ENCODE measurements around the gene NT5C1A. TPM values are rescaled to one million over a fixed set of nuclear protein-coding genes. Genes with fewer than 3 reads are reported as not detected.

Gene NT5C1A
- total RNA-seq: 0.94 TPM

DNA sequence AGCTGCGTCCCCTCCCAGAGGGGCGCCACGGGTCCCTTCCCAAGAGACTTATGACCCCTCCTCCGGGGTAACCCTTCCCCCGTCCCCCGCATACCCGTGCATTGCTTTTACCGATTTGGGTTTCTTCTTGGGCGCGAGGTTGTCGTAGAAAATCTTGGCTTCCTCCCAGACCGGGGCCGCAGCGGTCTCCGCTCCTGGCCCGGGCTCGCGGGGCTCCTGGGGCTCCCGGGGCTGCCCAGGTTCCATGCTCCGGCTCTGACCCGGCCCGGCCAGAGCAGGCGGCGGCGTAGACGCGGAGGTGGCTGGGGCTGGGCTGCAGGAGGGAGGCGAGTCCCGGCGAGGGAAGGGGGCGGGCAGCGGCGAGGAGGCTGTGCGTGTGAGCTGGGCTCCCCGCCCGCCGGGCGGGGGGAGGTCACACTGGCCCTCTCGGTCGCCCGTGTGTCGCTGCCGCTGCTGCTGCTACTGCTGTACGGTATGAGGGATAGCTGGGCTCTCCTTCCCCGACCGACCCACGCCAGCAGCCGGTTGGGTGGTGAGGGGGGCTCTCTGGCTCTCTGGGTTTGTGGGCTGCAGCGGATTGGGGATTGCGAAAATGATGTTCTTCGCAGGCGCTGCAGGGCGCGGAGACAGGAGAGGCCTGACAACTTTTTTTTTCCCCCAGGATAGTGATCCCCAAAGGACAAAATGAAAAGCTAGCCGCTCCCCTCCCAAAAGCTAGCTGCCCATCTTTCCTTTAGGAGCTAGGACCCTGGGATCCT lies at the start of gene NT5C1A:
NT5C1A (minus strand) TSS at position 315 of the 758 bp plus-strand sequence; CDS start at position 246, 69 bp downstream.
- DNase-seq: no peak

DNA sequence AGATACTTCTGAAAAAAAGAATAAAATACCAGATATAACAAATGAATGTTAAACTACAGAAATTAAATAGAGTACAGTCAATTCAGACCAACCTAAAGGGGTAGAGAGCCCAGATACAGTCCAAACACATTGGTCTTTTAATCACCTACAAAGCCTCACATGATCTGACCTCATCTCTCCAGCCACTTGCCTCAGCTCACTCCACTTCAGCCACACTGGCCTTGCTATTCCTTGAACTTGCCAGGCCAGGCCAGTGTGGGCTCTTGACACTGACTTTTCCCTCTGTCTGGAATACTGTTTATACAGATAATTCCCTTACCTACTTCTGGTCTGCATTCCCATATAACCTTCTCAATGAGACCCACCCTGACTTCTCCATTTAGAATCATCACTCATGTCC lies 49.8 kb upstream of the NT5C1A start:
- no peak for DNase-seq

DNA sequence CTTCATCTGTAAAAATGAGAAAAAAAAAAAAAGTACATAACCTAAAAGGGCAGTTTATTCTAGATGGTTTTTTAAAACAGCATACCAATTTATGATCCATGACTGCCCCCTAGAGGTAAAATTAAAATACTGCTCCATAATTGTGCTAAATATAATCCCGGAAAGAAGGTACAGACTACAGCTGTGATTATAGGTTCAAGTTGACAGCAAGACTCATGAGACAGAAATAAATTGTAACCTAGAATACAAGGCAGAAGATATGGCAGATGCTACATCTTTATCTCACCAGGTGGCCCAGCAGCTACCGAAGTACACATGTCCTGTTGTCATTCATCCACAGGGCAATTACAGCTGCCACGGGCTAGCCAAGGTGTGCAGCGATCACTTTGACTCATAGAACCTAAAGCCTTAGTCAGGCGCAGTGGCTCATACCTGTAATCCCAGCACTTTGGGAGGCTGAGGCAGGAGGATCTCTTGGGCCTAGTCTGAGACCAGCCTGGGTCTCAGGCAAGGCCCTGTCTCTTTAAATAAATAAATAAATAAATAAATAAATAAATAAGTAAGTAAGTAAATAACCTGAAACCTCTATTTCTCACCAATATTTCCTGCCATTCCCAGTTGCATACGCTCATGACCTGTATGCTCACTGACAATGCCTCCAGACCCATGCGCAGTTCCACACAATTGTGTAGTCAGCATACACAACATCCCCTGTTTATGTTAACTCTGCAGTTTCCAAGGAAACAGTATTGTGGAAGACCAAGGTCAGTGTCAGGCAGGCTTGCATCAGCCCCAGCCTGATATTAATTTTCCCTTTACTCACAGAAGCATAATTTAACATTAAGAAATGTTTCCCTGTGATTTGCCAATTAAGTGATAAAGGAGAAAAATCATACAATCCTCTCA lies 48.4 kb upstream of the NT5C1A start:
- DNase-seq: no peak

DNA sequence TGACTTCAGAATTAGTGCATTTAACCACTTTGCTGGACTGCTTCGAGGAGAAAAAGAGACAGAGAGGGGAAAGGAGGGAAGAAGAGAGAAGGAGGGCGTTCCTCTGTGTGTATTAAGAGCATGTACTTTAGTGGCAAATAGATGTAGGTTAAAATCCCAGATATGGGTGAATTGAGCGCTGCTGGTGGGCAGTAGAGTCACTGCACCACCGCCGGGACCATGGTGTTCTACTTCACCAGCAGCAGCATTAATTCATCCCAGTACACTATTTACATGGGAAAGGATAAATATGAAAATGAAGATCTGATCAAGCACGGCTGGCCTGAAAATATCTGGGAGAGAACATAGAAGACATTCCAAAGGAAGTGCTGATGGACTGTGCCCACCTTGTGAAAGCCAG lies 45.9 kb upstream of the NT5C1A start:
- DNase-seq: no peak

DNA sequence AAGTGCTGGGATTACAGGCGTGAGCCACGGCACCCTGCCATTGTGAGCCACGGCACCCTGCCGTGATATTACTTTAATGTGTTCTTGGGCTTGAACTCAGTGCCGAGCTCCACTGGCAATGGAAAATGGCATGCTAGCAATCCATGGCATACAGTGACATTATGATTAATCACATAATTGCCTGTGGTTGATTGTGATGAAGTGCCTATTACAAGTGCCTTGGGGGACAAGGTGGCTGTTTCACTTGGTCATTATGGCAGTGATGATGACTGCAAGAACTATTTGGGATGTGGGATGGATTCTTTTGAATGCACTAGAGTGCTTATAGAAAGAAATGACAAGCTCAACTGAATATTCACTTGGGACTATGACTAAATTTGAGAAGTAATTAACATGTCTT lies 41.6 kb upstream of the NT5C1A start:
- DNase-seq: no peak

DNA sequence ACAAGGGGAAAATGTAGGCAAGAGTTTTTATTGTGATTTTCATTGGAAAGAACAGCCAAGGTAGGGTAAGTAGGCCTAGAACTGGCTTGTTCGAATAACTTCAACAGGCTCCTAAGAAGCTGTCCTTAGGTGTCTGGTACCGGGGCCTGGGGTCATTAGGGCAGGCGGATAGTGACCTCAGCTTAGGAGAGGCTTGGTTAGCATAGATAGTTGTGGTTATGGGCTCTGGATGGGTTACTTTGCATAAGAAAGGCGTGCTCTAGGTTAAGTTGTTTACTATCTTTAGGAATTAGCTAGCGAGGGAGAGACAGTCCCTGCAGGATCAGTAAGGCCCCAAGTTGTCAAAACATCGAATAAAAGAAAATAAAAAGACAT lies 40.0 kb upstream of the NT5C1A start:
- no peak for DNase-seq

DNA sequence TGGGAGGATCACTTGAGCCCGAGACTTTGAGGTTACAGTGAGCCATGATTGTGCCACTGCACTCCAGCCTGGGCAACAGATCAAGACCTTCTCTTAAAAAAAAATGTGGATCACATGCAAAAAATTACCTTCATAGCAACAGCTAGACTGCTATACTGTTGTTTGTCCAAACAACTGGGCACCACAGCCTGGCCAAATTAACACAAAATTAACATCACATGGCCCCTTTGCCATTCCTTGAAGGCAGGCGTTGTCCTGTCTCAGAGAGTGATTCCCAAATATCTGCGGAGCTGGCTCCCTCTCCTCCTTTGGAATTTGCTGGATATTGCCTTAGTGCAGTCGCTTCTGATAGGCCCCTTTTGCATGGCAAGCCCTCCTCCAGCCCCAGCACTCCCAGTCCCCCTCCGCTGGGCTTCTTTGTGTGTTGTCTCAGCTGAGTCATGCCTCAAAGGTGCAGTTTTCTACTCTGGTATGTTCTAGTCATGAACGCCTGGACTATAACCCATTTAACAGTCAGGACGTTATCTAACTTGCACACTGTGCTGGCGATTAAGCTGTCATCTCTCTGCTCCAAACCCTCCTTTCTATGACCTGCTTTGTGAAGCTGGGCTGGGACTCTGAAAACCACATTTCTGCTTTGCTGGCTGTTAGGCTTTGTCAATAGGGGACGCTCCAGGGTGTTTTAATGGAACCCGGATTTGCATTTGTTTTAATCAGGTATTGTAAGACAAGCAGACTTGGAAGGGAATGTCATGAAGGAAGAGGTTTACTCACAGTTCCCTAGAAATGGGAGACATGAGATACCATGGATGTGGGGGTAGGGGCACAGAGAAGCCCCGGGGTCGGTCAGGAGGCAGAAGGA lies 39.4 kb upstream of the NT5C1A start:
- no peak for DNase-seq

DNA sequence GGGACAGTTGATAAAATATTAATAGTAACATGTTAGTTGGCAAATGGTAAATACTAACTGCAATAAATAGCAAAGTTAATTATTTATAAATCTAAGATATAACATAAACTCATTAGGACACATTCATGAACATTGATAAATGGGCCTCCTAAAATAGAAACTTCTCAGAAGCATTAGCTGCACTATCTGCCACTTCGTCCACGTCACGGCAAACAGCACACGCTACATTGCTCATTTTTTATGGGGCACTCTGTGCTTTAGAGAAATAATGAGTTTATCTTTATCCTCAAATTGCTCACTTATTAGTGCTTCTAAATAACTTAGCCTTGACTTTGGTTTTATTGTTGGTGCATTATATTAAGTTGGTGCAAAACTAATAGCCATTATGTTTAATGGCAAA lies 35.6 kb upstream of the NT5C1A start:
- no peak for DNase-seq

DNA sequence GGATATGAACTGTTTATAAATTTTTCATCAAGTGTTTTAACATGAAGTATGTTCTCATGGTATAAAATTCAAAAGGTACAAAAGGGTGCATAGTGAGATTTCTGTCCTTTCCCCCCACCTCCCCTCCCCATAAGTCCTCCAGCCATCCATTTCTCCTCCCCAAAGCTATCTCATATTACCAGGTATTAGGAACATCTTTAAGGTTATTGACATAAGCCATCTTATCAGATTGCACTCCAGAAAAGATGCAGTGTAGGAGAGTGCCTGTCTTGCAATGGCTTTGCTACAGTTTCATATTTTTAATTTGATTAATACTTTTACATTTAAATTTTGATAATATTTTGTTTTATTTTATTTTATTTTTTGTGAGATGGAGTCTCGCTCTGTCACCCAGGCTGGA lies 32.9 kb upstream of the NT5C1A start:
- DNase-seq: no peak

DNA sequence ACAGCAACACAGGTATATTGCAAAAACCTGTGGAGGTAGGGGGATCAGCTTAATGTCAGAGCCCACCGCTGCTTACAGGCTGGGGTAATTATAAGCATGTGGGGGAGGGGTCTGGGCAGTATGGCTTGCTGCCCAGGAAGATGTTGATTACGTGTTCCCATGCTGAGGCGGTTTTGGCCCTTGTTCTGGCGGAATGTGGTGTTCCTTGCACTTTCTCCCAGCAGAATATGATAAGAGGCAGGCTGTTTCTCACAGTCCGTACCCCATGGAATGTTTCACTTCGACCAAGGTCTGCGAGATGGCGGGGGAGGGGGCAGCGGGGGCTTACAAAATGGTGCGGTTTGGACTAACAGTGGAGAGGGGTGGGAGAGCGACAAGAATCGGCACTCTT lies 29.1 kb upstream of the NT5C1A start:
- peak; percentile 30 for DNase-seq

DNA sequence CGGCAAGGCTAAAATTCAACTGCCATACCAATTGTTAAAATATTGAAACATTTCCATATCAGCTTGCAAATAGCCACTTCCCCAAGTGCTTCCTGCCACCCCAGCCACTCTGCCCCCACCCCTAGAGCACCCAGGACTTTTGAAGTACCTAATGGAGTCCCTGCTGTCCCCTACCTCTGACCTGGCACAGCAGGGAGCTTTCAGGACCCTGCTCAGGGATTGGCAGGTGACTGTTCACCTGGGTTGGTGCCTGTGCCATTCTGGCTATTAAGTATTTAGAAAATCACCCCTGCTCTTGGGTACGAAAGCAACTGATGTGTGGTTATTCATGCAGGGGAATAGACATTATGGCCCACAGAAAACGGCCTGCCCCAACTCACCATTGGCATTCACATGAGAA lies 28.4 kb upstream of the NT5C1A start:
- no peak for DNase-seq

DNA sequence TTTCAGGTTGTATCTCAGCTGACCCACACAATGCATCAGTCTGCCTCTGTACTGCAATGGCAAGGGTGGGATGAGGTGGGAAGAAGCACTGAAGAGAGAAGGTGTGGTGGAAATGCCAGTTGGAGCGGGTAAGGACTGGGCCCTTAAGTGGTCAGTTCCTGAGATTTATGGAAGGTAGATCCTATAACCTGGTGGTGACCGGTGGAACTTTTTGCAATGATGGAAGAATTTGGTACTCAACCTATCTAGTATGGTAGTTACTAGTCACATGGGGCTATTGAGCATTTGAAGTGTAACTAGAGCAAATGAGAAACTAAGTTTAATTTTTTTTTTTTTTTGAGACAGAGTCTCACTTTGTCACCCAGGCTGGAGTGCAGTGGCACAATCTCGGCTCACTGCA lies 27.5 kb upstream of the NT5C1A start:
- no peak for DNase-seq

DNA sequence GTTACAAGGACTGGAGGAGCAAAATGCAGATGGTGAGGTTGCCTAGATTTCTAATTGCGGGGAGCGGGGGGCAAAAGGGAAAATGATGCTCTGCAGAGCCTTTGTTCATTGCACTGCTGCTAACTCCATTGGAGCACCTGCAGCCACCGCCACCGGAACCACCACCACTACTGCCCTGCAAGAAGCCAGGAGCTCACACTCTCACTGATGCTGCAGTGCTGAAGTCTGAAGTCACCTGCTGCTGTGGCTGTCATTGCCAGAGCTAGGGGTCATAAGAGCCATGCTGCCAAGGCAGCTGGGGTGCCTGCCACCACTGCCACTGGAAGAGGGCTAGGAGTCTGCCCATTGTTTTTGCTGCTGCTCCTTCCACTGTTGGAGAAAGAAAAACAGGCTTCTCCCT lies 26.7 kb upstream of the NT5C1A start:
- no peak for DNase-seq

DNA sequence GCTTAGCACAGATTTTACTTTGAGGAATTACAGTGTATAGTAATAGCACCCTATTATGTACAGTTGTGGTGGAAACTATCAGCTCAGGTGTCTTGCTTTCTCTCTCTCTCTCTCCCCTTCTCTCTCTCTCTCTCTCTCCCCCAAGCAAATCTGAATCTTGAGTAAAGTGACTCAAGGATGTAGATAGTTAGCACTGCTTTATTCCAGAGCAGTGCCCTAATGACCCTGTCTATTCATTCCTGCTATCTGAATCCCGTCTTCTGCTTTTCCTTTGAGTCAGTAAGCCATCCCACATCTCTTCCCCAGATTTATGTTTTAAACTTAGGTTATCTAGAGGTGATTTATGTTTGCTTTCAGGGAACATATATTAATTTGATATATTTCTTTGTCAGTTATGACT lies 24.5 kb upstream of the NT5C1A start:
- no peak for DNase-seq

DNA sequence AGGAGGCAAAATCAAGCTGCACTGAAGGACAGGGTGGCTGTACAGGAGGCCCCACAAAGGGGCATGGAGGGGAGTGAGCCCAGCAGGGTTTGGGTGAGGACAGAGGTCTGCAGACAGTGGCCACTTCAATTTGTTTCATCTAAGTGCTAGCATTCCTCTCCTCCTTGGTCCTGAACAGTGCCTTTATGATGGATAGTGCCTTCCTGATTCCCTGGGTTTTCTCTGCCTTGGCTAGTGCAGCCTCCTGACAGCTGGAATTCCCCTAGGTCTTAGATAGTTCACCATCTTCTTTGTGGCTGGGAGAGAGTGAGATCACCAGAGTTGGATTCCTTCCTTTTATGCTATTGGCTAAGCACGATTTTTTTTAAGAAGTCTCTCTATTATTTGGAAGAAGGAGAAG lies 23.1 kb upstream of the NT5C1A start:
- DNase-seq: no peak

DNA sequence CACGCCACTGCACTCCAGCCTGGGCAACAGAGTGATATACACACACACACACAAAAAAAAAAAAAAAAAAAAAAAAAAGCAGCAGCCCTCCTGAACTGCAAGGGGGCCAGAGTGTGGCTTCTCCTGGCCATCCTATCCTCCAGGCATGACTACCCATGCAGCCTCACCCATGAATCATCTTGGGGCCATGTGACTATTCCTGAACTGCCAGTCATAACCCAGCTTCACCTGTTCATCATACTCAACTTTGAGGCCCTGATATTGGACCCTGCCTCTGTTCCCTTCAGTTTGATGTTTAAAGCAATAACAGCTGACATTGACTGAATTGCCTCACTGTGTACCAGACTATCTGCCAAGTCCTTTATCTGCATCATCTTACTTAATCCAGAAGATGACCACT lies 22.1 kb upstream of the NT5C1A start:
- no peak for DNase-seq

DNA sequence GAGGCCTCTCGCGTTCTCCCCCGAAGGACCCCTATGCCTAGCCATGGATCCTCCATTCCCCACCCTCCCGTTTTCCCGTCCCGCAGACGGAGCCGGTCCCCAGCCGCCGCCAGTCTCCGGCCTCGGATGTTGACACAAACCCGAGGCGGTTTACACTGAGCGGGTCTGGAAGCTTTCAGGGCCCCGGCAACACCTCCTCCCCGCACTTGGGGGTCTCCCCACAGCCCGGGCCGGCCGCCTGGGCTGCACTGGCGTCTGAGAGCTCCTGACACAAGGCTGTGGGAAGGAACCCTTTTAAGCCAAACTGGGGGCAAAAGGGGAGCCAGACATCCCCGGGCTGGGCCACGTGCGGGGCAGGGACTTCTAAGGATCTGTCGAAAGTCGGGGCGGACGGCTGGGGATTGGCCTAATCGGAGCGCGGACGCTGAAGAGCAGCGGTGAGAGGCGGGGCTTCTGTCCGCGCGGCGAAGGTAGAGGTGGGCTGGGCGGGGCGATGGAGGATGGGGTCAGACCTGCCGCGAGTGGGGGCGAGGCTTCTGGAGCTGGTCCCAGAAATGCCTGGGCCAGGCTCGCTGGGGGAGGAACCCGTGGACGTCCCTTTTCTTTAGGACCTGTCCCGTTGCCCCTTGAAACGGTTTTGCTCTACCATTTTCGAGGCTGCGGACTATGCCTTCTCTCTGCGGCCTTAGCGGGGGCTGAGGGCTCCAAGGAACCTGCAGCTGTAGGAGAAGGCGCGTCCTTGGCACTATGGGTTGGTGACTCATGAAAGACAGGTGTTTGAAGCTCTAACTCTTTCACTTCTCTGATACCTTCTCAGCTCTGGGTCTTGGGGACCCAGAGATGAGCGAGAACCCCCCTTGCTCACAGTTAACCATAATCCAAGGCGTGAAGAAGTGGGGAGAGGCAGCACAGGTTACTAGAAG lies 20.5 kb upstream of the NT5C1A start:
- peak; percentile 42 for DNase-seq

DNA sequence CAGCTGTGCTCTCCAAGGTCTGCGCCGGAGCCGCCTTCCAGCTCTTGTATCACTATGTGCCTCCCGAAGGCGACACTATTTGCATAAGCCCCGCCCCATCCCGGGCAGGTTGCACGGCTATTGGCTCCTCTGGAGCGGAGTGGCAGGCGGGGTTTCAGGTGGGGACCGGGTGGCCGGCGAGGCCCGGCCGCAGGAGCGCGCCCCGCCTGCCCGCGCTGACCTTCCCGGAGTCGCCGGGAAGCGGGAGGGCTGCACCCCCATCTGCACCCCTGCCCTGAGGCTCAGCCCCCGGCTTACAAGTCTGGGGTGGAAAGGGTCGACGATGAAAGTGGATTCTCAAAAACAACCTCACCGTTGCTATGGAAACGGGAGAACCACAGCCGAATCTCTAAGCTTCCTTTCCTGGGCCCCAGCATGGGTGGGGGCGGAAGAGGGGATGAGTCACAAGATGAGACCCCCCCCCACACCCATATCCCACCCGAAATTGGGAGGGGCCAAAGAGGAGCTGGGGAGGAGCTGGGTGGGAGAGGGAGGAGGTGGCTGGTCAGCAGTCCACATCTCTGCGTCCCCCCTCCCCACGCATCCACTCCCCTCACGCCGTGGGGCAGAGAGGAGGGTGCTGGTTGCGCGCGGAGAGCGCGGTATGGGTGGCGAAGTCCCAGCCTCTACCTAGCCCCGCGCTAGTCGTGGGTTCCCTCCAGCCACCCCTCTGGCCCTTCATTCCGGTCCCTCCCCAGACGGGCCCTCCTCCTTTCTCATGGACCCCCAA lies 19.7 kb upstream of the NT5C1A start, which contains the start of gene HPCAL4:
HPCAL4 (minus strand) TSS at position 51 of the 769 bp plus-strand sequence. CDS start 6,830 bp downstream, outside the sequence.
- peak; percentile 90 for DNase-seq

DNA sequence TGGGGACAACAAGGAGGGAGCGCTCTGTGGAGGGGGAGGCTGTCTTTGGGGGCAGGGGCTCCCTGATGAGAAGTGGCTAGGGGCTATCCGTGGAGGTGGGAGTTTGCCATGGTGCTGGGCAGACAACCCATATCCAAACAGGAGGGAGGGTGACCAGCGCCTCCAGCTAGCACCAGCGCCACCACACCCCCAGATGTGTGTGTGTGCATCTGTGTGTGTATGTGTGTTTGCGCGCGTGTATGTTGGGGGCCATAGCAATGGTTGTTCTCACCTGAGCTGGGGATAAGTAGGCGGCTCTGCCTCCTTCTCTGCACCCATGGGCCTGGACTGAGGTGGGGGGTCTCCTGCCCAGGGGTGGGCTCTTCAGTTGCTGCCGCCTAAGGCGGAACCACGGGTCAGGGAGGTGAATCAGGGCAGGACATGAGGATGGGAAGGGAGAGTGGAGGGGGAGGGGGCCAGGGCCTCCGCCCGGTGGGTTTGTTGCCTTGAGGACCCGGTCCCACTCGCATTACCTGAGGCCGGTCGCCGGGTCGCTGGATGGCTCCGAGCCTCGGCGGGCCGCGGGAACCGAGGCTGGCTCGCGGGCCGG lies 19.0 kb upstream of the NT5C1A start:
- no peak for DNase-seq

DNA sequence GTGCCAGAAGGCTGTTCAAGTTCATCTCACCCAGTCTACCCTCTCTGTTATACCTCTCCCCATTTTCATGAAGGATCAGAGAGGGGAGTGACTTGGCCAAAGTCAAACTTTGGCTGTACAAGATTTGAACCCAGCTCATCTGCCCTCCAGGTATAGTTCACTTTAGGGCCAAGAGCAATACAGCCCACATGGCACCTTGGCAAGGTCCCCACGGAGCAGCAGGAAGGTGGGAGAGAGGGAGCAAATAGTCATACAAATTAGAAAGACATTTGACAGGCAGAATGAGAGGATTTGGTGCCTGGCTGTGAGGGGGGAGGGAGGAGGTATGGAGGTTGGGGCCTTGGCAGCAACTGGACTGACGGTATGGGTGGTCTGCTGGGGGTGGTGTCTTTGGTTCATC lies 18.3 kb upstream of the NT5C1A start:
- no peak for DNase-seq
